Prostate gland (tissue), 2 donors: Measurements from ENCODE around the gene CYP3A5. TPM values are rescaled to one million over a fixed set of nuclear protein-coding genes. Genes with fewer than 3 reads are reported as not detected.
A peak's percentile ranks its signal among the peaks of the same experiment; 100 is the strongest.
"Not testable (repeated sequence)": the region's sequence is repeated elsewhere in the genome, so short reads cannot be mapped to it uniquely, and the experiment has no call there.

Experiments used
- DNase-seq: peaks from one replicate; pipeline ENCODE4 v3.0.0-alpha.2; 2019; ENCODE audit warnings: low spot score
- H3K27ac ChIP-seq, 2 donors: fragments of 200-600 bp; sonication (generic); 2 replicates each; pipeline ENCODE4 v1.5.1; 2017 to 2019
- H3K27me3 ChIP-seq: fragments of 200-600 bp; sonication (generic); replicated peaks from 2 replicates; pipeline ENCODE4 v1.5.1; 2019; ENCODE audit not compliant: insufficient read depth
- H3K36me3 ChIP-seq, 2 donors: fragments of 200-600 bp; sonication (generic); 1 replicate in 1 of 2; 2 replicates in 1 of 2; pipeline versions ENCODE4 v1.5.1 to v1.8.1; 2017 to 2019
- H3K4me1 ChIP-seq: fragments of 200-600 bp; sonication (generic); replicated peaks from 2 replicates; pipeline ENCODE4 v1.5.1; 2019
- H3K4me3 ChIP-seq, 2 donors: fragments of 200-600 bp; sonication (generic); 2 replicates each; pipeline ENCODE4 v1.5.1; 2017 to 2019
- H3K9me3 ChIP-seq: fragments of 200-600 bp; sonication (generic); 2 replicates; pipeline ENCODE4 v1.5.1; 2017
- CTCF ChIP-seq, 4 experiments: fragments of 200-600 bp in 2 of 4; fragments of 450-650 bp in 2 of 4; sonication (generic) in 2 of 4; IDR thresholded peaks; 1 replicate in 3 of 4; 2 replicates in 1 of 4; pipeline ENCODE4 v1.5.1; 2016 to 2019; ENCODE audit warnings: antibody characterized with exemption in 4 of 4, mild to moderate bottlenecking in 2 of 4, moderate library complexity in 2 of 4
- POLR2A ChIP-seq: fragments of 450-650 bp; IDR thresholded peaks from one replicate; pipeline ENCODE4 v1.6.1; 2016; ENCODE audit warnings: antibody characterized with exemption, mild to moderate bottlenecking
- POLR2AphosphoS5 ChIP-seq: sonication (generic); formaldehyde crosslinking; IDR thresholded peaks from one replicate; pipeline ENCODE4 v1.6.1; 2017; ENCODE audit warnings: antibody characterized with exemption
- WGBS: methylation state at CpG from one replicate; pipeline ENCODE4 v1.1.5; 2018; 5-methylcytosine and 5-hydroxymethylcytosine counted together
- intact Hi-C: fragments of 100-400 bp; cut with DNase I; formaldehyde crosslinking; loops from one replicate; pipeline ENCODE4 v1.14.2; 2022
- total RNA-seq, 2 donors: library from RNA; depleted of rRNA; stranded (reverse); fragments of >200 nt; gene quantifications; one replicate each; pipeline ENCODE4 v1.1.0, GENCODE V29; 2016

Gene CYP3A5
- total RNA-seq, 2 donors from 2014 or later = 80.5 to 88.9 TPM

- H3K36me3 ChIP-seq = peaks cover 0 to under 1% of the 10 kb centered on the region in 2 donors
- 94% methylated on average over 23 of the region's 23 CpGs for WGBS
- no peak overlapping the region for H3K4me3 ChIP-seq
- H3K27ac ChIP-seq = no peak overlapping the region
- intact Hi-C loops = no loop called here
- TF ChIP-seq CTCF (IDR thresholded peaks at IDR 0.05) (no peak), POLR2AphosphoS5 (no peak), POLR2A (no peak)
- H3K27me3 ChIP-seq = no peaks in the 10 kb centered on the region
- H3K4me1 ChIP-seq = no peaks in the 10 kb centered on the region
- DNase-seq = no peak
- H3K9me3 ChIP-seq = no peaks in the 10 kb centered on the region
These were observed 41.1 kb downstream of the CYP3A5 start for GRCh38 chr7:99638731-99639130.

- 68% methylated on average over 2 of the region's 2 CpGs for WGBS
- H3K27ac ChIP-seq, DNase-seq, H3K9me3 ChIP-seq, H3K4me1 ChIP-seq, H3K27me3 ChIP-seq, intact Hi-C loops, H3K4me3 ChIP-seq, H3K36me3 ChIP-seq: not testable (repeated sequence)
These were observed 42.4 kb downstream of the CYP3A5 start for GRCh38 chr7:99637414-99637813.

GRCh38 chr7:99631295-99632109, 48.3 kb downstream of the CYP3A5 start:
- TF ChIP-seq POLR2AphosphoS5 = no peak
- TF ChIP-seq CTCF (IDR thresholded peaks at IDR 0.05) = peak in 3 of 4 experiments; percentile 23 to 47 (median 42)
- TF ChIP-seq POLR2A = no peak
- H3K4me3 ChIP-seq = no peak overlapping the region
- peak; percentile 50 for DNase-seq
- no peaks in the 10 kb centered on the region for H3K9me3 ChIP-seq
- no peaks in the 10 kb centered on the region for H3K27me3 ChIP-seq
- WGBS = 30% methylated on average over 9 of the region's 9 CpGs
- no peaks in the 10 kb centered on the region for H3K4me1 ChIP-seq
- intact Hi-C loops = loop anchor here (5.0 kb wide), 1 partner anchor 206 kb away; no protein-coding TSS in a partner anchor
- peak overlapping the region in 1 of 2 donors; percentile 12 for H3K27ac ChIP-seq
- peaks cover 0 to 5% of the 10 kb centered on the region in 2 donors for H3K36me3 ChIP-seq

- 85% methylated on average over 7 of the region's 20 CpGs for WGBS
- Histone ChIP-seq H3K27me3 (no peaks in the 10 kb centered on the region), H3K4me1 (no peaks in the 10 kb centered on the region), H3K4me3 (no peak overlapping the region), H3K9me3 (no peaks in the 10 kb centered on the region), H3K36me3 (peaks cover 3 to 5% of the 10 kb centered on the region in 2 donors), H3K27ac (no peak overlapping the region)
- no peak for TF ChIP-seq POLR2A
- no peak for TF ChIP-seq CTCF (IDR thresholded peaks at IDR 0.05)
- TF ChIP-seq POLR2AphosphoS5 = no peak
- intact Hi-C loops = loop anchor here (5.0 kb wide), 1 partner anchor 208 kb away; no protein-coding TSS in a partner anchor
- DNase-seq = no peak
These were observed 50.2 kb downstream of the CYP3A5 start for GRCh38 chr7:99629643-99630042.

DNA sequence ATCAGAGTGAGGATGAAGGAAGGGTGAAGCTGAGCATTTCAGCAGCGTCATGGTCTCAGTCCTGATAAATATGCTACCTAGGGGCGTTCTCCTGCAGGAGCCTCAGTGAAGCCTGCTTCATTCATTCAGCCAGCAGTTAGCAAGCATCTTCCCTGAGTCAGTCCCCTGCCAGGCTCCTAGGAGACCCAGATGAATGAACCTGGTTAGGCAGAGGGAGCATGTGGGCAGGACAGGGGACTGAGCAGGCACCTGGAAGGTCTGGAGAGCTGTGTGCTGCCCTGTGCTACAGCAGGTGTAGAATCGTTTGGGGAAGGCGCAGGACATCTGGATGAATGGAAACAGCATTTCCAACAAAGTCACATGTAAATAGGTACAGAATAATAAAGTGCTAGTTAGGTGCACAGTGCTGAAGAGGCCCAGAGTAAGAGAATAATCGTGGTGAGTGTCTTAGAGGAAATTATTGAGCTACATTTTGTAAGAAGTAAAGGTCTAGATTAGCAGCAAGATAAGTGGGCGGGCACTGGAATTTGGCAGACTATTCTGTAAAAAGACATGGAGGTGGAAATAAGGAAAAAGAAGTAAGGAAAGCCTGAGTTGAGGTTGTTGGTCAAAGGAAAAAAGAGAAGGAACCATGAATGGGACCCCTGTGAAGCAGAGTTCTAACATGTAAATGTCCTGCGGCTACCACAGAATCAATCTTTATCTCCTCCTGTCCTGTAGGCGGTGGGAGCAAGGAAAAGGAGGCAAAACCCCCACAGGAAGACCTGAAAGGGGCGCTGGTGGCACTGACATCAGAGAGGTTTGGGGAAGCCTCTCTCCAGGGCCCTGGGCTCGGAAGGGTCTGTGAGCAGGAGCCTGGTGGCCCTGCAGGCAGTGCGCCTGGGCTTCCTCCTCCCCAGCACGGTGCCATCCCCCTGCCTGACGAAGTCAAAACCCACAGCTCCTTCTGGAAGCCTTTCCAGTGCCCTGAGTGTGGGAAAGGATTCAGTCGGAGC, 51.0 kb downstream of the CYP3A5 start:
- DNase-seq = no peak

More for the DNA sequence above, 51.0 kb downstream of the CYP3A5 start:
- H3K27ac ChIP-seq = no peak overlapping the region
- H3K27me3 ChIP-seq = no peaks in the 10 kb centered on the region
- TF ChIP-seq CTCF (IDR thresholded peaks at IDR 0.05) = no peak
- no peak for TF ChIP-seq POLR2AphosphoS5
- no peak for TF ChIP-seq POLR2A
- H3K9me3 ChIP-seq = no peaks in the 10 kb centered on the region
- H3K4me3 ChIP-seq = no peak overlapping the region
- no peaks in the 10 kb centered on the region for H3K4me1 ChIP-seq
- peaks cover 3 to 5% of the 10 kb centered on the region in 2 donors for H3K36me3 ChIP-seq
- intact Hi-C loops = no loop called here
- 71% methylated on average over 14 of the region's 14 CpGs for WGBS
